HL-60 (cell line): ENCODE results near the gene TRIO.

Experiments
- DNase-seq, 2 experiments: peaks; one replicate each; pipeline ENCODE4 v3.0.0-alpha.2; 2010 to 2020; ENCODE audit warnings: low read depth in 1 of 2, low spot score in 1 of 2
- H3K27ac ChIP-seq: fragments of 250-450 bp; sonication (Bioruptor Pico); replicated peaks from 2 replicates; pipeline ENCODE4 v1.5.1; 2020; ENCODE audit warnings: mild to moderate bottlenecking, moderate library complexity
- H3K27me3 ChIP-seq: fragments of 250-450 bp; sonication (Bioruptor Pico); 2 replicates; pipeline ENCODE4 v1.5.1; 2021; ENCODE audit warnings: mild to moderate bottlenecking, moderate library complexity; ENCODE audit not compliant: insufficient read depth, poor library complexity, severe bottlenecking
- H3K4me3 ChIP-seq: replicated peaks from 2 replicates; pipeline ENCODE4 v1.5.1; 2011; ENCODE audit warnings: mild to moderate bottlenecking, control low read depth, low read length; ENCODE audit not compliant: insufficient read depth
- GABPA ChIP-seq: IDR thresholded peaks from 2 replicates; pipeline ENCODE4 v1.6.1; 2012; ENCODE audit warnings: low read depth
- POLR2AphosphoS5 ChIP-seq: IDR thresholded peaks from 2 replicates; pipeline ENCODE4 v1.6.1; 2012; ENCODE audit warnings: low read depth
- REST ChIP-seq: IDR thresholded peaks from 2 replicates; pipeline ENCODE4 v1.6.1; 2012; ENCODE audit warnings: low read depth; ENCODE audit not compliant: insufficient replicate concordance
- SPI1 ChIP-seq: IDR thresholded peaks from 2 replicates; pipeline ENCODE4 v1.6.1; 2012; ENCODE audit warnings: low read depth, mild to moderate bottlenecking, borderline replicate concordance
- TF ChIP-seq, protein P1 (sequence below): IDR thresholded peaks from one replicate; pipeline ENCODE4 v1.5.1; 2011; ENCODE audit warnings: low read length, control low read depth, inconsistent platforms; ENCODE audit not compliant: insufficient read depth

The TRIO gene

DNA sequence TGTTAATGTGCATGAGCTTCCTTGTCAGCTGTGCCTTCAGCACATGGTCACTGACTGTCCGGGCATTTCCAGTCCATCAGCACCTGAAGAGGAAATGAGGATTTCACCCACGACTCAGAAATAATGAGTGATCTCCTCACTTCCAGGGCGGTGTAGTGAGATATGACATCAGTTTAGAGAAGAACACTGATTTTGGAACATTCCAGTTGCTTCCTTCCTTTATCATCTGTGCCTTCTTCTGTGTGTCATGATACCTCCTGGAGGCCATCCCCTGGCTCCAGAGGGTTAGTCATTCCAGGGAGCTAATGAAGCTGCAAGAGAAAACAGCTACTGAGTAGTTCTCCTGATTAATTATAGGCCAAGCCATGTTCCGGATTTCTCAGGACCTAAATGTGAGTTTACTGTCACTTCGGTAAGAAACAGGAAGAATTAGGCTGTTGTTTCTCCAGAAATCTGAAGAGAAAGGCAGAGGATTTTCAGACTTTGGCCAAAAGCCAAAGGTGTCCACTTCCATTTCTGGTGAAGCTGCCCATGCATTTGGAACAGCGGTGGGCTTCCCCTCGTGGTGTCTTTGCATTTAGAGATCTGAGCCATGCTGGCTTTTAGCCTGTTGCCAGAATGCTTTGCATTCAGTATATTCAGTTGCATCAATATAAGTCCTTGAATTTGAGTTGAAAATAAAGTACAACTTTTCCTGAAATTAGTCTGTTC lies 277.1 kb downstream of the TRIO start:
- Histone ChIP-seq H3K4me3 (no peak overlapping the region), H3K27me3 (no peaks in the 10 kb centered on the region), H3K27ac (no peak overlapping the region)
- no peak for TF ChIP-seq POLR2AphosphoS5
- DNase-seq, result no peak

- no peak overlapping the region for H3K4me3 ChIP-seq
- no peaks in the 10 kb centered on the region for H3K27me3 ChIP-seq
- no peak for DNase-seq
- no peak for TF ChIP-seq GABPA
- TF ChIP-seq POLR2AphosphoS5, result no peak
- no peak for TF ChIP-seq SPI1
- TF ChIP-seq REST, result no peak
- TF ChIP-seq, protein P1, sequence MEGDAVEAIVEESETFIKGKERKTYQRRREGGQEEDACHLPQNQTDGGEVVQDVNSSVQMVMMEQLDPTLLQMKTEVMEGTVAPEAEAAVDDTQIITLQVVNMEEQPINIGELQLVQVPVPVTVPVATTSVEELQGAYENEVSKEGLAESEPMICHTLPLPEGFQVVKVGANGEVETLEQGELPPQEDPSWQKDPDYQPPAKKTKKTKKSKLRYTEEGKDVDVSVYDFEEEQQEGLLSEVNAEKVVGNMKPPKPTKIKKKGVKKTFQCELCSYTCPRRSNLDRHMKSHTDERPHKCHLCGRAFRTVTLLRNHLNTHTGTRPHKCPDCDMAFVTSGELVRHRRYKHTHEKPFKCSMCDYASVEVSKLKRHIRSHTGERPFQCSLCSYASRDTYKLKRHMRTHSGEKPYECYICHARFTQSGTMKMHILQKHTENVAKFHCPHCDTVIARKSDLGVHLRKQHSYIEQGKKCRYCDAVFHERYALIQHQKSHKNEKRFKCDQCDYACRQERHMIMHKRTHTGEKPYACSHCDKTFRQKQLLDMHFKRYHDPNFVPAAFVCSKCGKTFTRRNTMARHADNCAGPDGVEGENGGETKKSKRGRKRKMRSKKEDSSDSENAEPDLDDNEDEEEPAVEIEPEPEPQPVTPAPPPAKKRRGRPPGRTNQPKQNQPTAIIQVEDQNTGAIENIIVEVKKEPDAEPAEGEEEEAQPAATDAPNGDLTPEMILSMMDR, result no peak
- H3K27ac ChIP-seq, result no peak overlapping the region
These were observed 278.7 kb downstream of the TRIO start for GRCh38 chr5:14421851-14422250.

DNA sequence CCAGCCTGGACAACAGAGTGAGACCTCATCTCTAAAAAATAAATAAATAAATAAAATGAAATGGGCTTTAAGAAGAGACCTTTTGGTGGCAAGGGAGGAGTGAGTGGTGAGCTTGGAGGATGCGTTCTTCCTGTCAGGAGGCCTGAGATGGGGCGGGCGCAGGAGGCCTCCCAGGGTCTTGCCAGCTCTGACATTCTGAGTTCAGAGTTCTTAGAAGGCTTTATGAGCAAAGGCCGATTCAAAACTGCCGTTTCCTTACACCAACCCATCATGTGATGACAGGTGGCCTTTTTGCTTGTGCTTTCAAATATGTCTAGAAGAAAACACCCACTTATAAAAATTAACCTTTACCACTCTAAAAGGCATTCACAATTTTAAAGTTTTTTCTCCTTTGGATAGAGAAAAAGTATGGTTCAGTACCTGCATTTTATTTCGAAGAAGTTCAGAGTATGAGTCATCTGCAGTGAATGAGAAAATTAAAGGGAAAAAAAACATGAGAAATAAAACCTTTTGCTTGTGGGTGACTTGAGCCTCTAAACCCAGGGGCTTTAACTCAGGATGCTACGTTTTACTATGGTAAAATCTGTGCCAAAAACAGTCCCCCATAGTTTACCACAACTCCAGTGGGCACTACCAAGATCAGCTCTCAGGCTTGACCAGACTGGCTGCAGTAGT lies 281.0 kb downstream of the TRIO start:
- H3K27ac ChIP-seq, result no peak overlapping the region
- no peaks in the 10 kb centered on the region for H3K27me3 ChIP-seq
- H3K4me3 ChIP-seq, result no peak overlapping the region
- TF ChIP-seq REST, result no peak
- no peak for TF ChIP-seq GABPA
- no peak for TF ChIP-seq POLR2AphosphoS5
- TF ChIP-seq, protein P1, result no peak
- TF ChIP-seq SPI1, result no peak
- no peak for DNase-seq

DNA sequence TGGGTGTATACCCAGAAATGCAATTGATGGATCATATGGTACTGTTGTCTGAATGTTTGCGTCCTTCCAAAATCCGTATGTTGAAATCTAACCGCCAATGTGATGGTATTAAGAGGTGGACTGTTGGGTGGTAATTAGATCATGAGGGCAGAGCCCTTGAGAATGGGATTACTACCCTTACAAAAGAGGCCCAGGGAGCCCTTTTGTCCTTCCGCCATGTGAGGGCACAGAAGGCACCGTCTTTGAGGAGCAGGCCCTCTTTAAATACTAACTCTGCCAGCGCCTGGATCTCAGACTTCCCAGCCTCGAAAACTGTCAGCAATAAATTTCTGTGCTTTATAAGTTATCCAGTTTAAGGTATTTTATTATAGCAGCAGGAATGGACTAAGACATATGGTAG lies 282.4 kb downstream of the TRIO start:
- no peak for TF ChIP-seq POLR2AphosphoS5
- no peak for TF ChIP-seq REST
- no peak for TF ChIP-seq GABPA
- TF ChIP-seq, protein P1, result no peak
- no peak for TF ChIP-seq SPI1

More for the DNA sequence above, 282.4 kb downstream of the TRIO start:
- no peak for DNase-seq
- Histone ChIP-seq H3K27me3 (no peaks in the 10 kb centered on the region), H3K27ac (no peak overlapping the region), H3K4me3 (no peak overlapping the region)
